Measurements from ENCODE around the gene ZNF33A.
"Not testable (repeated sequence)": the region's sequence is repeated elsewhere in the genome, so short reads cannot be mapped to it uniquely, and the experiment has no call there.

Gene ZNF33A

DNA sequence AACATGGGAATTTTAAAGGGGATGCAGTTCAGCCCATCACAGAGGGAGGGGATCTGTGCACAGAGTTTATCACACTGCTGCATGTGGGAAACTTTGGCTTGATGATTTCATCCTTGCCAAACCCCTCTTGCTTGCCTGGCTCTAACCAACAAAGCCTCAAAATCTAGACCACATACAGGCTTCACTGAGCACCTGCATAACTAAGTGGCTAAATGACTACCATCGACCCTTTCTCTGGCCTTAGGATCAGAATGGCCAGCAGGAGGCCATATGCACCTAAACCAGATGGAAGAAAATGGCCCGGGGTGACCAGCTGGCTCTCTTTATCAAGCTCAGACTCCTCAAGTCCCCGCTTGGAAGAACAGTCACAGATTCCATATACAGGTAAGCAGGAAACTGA is 18.4 kb upstream of the ZNF33A start:
- TF ChIP-seq, protein P1, sequence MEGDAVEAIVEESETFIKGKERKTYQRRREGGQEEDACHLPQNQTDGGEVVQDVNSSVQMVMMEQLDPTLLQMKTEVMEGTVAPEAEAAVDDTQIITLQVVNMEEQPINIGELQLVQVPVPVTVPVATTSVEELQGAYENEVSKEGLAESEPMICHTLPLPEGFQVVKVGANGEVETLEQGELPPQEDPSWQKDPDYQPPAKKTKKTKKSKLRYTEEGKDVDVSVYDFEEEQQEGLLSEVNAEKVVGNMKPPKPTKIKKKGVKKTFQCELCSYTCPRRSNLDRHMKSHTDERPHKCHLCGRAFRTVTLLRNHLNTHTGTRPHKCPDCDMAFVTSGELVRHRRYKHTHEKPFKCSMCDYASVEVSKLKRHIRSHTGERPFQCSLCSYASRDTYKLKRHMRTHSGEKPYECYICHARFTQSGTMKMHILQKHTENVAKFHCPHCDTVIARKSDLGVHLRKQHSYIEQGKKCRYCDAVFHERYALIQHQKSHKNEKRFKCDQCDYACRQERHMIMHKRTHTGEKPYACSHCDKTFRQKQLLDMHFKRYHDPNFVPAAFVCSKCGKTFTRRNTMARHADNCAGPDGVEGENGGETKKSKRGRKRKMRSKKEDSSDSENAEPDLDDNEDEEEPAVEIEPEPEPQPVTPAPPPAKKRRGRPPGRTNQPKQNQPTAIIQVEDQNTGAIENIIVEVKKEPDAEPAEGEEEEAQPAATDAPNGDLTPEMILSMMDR (IDR thresholded peaks at IDR 0.05; ENCODE audit: extremely low read depth, missing control alignments), result no peak

DNA sequence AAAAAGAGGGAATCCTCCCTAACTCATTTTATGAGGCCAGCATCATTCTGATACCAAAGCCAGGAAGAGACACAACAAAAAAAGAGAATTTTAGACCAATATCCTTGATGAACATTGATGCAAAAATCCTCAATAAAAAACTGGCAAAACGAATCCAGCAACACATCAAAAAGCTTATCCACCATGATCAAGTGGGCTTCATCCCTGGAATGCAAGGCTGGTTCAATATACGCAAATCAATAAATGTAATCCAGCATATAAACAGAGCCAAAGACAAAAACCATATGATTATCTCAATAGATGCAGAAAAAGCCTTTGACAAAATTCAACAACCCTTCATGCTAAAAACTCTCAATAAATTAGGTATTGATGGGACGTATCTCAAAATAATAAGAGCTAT is 11.6 kb upstream of the ZNF33A start:
- DNase-seq (ENCODE audit: low spot score), result not testable (repeated sequence)

More for the DNA sequence above, 18.4 kb upstream of the ZNF33A start:
- DNase-seq (ENCODE audit: low spot score), result peak; percentile 5

DNA sequence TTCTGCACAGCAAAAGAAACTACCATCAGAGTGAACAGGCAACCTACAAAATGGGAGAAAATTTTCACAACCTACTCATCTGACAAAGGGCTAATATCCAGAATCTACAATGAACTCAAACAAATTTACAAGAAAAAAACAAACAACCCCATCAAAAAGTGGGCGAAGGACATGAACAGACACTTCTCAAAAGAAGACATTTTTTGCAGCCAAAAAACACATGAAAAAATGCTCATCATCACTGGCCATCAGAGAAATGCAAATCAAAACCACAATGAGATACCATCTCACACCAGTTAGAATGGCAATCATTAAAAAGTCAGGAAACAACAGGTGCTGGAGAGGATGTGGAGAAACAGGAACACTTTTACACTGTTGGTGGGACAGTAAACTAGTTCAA is 10.0 kb upstream of the ZNF33A start:
- DNase-seq (ENCODE audit: low spot score), result not testable (repeated sequence)

DNA sequence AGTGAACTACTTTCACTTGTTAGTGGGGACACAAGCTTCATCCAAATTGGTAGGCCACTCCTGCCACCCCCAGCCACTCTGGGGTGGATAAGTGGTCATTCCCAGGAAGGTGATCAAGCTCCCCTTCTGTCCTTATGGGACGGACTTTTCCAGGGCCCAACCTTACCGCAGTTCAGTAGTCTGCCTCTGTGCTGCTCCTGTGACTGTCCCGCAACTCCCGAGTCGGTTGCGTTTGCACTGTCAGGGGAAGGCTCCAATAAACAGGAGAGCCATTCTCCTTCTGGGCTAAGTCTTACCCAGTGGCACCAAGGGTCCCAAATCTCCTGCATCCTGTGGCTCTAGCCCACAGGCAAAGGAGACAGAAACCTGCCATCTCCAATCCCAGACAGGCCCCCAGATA is 7.4 kb upstream of the ZNF33A start:
- TF ChIP-seq, protein P1 (IDR thresholded peaks at IDR 0.05; ENCODE audit: extremely low read depth, missing control alignments), result no peak
- no peak for DNase-seq (ENCODE audit: low spot score)

DNA sequence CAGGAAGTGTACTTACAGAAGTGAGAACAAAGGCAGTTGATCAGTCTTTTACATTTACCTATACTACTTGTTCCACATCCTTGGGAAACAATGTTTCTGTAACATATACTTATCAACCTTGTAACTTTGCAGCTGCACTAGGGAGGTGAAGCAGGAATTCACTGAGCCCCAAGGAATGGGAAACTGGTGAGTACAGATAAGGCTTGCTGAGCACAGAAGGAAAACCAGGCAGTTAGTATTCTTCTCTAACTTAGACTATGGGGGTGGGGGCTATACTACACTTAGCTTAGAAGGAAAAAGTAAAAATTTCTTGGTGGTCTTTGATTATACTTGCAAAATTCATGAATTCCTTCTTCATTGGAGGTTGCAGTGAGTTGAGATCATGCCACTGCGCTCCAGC is 6.9 kb upstream of the ZNF33A start:
- no peak for DNase-seq (ENCODE audit: low spot score)
- TF ChIP-seq, protein P1 (IDR thresholded peaks at IDR 0.05; ENCODE audit: extremely low read depth, missing control alignments), result no peak

DNA sequence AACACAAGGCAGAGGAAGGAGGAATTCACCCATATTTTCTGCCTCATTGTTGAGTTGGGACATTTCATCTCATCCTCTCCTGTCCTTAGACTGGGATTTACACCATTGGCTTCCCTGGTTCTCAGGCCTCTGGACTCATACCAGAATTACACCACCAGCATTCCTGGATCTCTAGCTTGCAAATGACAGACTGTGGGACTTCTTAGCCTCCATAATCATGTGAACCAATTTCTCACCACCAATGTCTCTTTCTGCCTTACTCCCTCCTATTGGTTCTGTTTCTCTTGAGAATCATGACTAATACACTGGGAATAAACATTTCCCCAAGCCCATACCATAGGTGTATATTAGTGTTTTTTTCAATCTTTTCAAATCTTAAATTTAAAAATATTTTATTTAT is 2.9 kb upstream of the ZNF33A start:
- TF ChIP-seq, protein P1 (IDR thresholded peaks at IDR 0.05; ENCODE audit: extremely low read depth, missing control alignments), result no peak
- no peak for DNase-seq (ENCODE audit: low spot score)

DNA sequence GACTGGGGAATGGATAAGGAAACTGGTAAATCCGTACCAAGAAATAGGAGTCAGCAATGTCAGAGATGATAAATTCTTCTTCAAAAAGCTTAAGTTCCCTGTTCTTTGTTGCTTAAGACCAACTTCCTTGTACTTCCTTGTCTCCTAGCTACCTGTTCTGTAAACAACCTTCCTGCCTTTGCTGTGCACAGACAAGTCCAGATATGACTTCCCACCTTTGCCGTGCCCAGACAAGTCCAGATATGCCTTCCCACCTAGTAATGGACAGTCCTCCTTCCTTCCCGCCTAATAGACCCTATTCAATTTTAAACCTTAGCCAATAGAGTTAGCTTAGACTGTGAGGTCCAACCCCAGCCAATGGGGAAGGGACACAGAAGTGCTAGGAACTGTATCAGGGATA is 2.5 kb upstream of the ZNF33A start:
- DNase-seq (ENCODE audit: low spot score), result no peak
- TF ChIP-seq, protein P1 (IDR thresholded peaks at IDR 0.05; ENCODE audit: extremely low read depth, missing control alignments), result no peak

DNA sequence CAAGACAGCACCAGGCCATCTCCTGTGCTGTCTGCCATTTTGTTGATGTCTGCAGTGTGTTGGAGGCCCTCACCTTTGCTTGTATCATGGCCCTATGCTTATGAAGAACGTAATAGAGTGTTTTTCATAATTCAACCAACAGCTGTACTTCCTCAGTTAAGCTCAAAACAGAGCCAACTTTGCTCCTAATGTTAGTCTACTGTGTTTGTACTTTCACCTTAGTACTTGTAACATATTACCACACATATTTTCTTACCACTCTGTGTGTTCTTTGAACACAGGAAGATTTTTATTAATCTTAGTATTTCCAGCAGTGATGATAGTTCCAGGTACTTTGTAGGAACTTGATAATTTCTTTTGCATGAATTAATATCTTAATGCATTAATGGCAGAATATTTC is 5.9 kb downstream of the ZNF33A start:
- DNase-seq (ENCODE audit: low spot score), result no peak

DNA sequence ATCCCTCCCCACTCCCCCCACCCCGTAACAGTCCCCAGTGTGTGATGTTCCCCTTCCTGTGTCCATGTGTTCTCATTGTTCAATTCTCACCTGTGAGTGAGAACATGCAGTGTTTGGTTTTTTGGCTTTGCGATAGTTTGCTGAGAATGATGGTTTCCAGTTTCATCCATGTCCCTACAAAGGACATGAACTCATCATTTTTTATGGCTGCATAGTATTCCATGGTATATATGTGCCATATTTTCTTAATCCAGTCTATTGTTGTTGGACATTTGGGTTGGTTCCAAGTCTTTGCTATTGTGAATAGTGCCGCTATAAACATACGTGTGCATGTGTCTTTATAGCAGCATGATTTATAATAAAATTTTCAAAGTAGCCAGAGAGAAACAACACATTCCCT is 8.6 kb downstream of the ZNF33A start:
- DNase-seq (ENCODE audit: low spot score), result not testable (repeated sequence)

More for the DNA sequence above, 5.9 kb downstream of the ZNF33A start:
- TF ChIP-seq, protein P1 (IDR thresholded peaks at IDR 0.05; ENCODE audit: extremely low read depth, missing control alignments), result no peak
